ENCODE measurements around the gene PIK3R5.
"Not testable (repeated sequence)": the region's sequence is repeated elsewhere in the genome, so short reads cannot be mapped to it uniquely, and the experiment has no call there.

The PIK3R5 gene

DNA sequence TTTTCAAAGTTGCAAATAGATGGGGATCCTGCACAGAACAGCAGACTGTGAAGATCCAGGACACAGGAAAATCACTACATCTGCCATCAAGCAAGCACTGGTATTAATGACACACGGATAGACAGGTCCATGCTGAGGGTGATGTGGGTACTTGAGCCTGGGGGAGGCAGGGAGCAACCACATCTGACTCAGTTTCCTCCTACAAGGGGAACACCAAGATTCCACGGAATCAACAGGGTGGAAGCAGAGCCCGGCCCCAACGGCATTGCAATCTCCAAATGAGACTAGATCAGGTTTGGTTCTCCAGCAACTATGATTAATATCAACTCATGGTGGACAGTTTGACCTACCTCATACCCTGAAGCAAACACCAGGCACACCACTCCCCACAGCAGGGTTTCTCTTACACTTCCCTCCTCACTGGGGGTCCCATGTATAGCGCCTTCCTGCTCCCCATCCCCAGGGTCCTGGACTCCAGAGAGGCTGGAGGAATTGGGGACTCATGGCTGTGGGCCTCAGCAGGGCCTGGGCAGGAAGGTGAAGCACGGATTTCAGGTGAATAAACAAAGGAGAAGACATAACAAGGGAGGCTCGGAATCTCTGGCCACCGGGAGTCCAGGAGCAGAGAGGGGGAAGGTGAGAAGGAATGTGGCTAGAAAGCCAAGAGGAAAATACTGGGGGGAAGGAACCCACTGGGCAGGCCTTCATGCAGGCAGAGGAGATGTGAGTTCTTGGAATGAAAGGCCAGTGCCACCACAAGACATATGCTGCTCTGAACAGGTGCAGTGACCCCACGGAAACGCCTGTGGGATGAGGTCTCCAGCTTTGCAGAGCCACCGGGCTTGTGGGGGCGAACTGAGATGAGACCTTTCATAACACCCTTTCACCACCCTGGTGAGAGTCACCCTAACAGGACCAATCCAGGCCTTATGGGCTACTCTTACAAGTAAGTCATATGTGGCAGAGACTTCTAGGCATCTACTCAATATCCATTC, 68.6 kb downstream of the PIK3R5 start:
- no peak for DNase-seq (ENCODE audit: low read depth, low spot score)

DNA sequence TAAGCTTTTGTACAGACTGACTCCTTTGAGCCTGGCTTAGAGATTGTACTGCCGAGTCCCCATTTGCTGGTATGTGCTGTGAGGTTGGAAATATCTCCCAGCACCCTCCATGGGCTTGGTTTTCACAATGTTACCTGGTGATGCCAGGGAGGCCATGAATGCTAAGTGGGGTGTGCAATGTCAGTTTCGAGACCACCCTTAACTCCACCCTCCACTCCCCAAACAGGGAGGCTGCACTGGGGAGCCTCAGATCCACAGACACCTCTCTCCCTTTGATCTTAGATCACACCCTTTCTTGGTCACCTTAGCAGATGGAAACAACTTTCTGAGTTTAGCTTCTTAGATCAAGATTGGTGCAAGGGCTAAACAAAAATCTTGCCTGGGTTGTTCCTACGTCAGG, 69.4 kb downstream of the PIK3R5 start:
- DNase-seq (ENCODE audit: low read depth, low spot score), result no peak

DNA sequence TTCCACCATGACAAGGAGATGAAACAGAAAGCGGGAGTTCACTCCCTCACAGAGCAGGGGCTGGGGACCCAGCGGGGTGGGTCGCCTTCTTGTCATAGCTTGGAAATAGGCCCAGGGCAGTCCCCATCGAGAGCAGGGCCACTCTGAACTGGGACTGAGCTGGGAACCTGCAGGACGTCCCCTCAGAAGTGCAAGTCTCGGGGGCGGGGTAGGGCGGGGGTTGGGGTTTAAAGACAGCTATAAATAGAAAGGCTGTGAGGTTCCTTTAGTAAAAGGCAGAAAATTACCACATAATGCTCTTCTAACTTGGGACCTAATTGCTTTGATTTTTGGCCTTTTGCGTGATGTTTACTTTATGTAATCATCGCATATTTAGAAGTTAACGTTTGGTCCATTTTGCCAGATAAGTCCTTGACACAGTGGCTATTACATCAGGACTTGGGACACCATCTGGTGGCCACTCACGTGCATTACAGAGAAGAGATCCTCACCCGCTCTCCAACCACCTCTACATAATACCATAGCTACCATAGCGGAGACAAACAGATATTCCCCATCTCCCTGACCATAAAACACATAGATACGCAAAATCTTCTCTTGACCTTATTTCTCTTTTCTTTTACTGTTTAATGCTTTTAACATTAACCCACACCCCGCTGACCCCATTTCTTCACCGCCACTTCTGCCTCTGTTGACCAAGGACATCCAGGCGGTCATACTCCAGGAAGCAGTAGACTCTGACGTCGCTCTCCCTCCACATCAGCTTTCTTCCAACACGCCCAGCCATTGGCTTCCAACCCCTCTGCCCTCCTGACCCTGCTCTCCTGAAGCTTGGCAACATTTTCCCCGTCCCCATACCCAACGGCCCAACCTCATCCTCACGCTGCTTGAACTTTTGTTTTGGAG, 70.6 kb downstream of the PIK3R5 start:
- DNase-seq (ENCODE audit: low read depth, low spot score), result peak; percentile 82

DNA sequence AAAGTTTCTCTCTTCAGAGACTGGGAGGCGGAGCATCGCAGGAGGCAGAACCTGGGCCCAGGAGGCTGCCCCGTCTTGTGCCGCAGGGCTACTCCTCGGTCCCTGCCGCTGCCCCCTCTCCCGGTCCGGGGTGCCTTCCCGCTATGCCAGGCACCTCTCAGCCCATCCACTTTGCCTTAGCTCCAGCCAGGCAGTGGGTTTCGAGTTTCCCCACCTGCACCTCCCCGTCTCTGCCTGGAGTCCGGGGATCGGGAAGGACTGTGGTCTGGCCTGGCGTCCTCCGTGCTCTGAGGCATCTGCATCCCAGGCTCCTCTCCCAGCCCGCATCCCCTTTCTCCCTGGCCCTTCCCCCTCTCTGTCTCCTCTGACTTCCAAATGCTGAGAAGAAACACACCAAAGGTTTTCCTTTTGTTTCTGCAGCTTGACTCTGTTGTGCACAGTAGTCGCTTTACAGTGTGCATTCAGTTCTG, 71.3 kb downstream of the PIK3R5 start:
- no peak for DNase-seq (ENCODE audit: low read depth, low spot score)

DNA sequence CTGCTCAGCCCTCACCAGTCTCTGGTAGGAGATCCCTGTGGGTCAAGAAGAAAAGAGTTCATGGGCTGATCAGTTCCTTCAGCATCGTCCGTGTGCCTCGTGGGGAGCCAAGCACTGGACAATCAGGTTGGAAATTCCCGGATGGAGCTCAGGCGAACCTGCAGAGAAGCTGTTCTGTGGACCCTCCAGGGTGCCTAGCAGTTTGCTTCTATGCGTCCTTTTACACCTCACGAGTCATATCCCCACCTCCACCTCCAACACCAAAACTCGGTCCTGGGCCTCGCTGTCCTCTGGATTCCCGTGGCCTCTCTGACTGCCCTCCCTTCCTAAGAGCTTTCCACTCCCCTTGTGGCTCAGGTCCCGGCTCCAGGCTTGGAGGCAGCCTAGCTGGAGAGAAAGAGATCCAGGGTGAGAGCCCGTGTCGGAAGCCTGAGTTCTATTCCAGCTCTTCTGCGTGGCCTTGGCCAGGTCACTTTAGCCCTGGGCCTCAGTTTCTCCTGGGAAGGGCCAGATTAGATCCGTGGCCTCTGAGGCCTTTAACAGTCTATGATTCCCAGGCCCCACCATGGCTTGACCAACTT, 71.8 kb downstream of the PIK3R5 start:
- no peak for DNase-seq (ENCODE audit: low read depth, low spot score)

DNA sequence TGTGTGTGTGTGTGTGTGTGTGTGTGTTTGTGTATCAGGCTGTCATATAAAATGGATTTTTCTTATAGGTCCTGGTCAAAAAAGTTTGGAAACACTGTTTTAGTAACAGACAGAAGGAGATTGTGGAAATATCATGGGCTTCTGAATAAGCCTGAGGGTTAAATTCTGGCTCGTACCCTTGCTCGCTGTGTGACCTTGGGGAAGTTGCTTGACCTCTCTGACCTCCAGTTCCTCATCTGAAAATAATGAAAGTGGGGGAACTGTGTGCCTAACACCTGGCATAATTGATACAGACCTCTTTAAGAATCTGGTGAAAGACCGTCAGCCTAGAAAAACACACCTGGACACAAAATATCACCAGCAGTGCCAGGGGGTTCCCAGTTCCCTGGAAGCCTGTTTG, 72.4 kb downstream of the PIK3R5 start:
- DNase-seq (ENCODE audit: low read depth, low spot score), result no peak

DNA sequence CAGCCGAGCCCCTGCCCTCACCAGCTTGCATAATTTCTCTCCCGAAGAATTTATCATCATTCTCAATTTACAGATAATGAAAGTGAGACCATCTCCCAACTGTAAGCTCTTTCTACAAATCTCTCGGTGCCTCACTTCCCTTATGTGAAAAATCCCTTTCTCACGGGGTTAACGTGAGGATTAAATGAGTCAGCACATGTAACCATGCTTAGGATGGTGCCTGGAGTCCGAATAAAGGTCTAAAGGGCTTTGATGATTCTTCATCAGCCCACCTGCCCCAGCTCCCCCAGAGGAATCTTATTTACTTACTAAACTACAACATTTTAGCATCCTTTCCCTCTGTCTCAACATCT, 73.2 kb downstream of the PIK3R5 start:
- no peak for DNase-seq (ENCODE audit: low read depth, low spot score)

DNA sequence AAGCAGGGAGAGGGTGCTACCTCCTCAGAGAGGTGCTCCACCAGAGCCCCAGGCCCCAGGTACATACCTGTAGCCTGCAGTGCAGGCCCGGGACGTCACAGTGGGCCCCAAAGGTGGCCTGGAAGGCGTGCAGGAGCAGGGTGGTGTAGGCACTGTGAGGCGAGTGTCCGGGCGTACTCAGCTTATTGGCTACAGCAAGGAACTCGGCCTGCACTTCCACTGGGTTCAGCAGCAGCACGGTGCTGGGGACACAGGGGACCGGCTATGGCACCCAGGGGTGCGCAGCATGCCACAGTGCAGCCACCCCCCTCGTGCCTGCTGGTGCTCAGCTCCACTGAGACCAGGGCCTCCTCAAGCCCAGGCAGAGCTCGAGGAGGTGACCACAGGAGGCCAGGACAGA, 74.8 kb downstream of the PIK3R5 start:
- no peak for DNase-seq (ENCODE audit: low read depth, low spot score)

DNA sequence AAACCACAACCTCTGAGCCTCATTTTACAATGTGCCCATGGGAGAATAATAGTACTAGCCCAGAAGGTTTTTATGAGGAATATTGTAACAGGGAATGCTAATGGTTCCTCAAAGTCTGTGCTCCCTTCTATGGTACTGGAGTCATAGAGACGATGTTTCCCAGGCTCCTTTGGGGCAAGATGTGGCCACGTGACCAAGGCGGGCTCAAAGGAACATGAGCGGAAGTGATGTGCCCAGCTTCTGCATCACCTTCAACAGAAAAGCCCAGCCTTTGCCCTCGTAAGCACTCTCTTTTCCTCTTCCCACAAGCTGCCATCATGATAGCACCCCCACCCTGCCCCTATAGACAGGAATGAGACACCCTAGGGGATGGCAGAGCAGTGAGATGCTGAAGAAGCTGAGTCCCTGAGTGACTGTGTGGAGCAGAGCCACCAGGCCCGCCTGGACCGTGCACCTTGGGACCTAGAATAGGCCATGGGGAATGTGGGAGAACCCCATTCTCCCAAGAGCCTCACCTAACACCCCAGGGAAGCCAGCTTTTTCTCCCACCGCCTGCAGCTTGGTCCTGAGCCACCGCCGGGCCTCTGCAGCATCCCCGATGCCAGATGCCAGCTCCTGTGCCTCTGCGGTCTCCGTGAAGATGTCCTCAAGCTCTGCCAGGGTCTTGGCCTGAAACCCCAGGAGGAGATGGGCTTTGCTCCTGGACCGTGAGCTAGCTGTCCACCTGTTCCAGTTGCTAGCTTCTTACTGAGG, 75.9 kb downstream of the PIK3R5 start:
- no peak for DNase-seq (ENCODE audit: low read depth, low spot score)

DNA sequence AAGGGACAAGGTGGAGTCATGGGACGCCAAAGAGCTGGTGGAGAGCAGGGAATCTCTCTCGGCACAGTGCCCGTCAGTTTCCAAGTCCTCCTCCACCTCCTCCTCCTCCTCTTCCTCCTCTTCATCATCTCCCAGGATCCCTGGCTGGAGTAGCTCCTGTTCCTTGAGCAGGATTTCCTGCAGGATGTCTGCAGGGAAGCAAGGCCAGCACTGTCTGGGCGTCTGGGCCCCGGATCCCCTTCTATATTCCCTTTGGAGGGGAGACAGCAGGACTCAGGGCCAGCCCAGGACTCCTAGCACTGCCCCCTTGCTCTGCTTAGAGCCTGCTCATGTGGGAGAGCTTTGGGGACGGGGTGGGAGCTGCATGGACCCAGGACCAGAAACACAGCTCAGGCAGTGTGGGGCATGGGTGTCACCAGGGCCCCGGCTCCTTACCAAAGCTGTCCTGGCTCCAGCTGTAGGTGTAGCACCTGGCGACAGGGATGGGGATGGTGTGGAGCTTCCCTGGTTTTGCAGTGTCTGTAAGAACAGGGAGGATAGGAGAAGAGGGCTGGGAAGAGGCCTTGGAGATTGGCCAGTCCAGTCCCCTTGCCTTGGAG, 76.7 kb downstream of the PIK3R5 start:
- DNase-seq (ENCODE audit: low read depth, low spot score), result no peak

DNA sequence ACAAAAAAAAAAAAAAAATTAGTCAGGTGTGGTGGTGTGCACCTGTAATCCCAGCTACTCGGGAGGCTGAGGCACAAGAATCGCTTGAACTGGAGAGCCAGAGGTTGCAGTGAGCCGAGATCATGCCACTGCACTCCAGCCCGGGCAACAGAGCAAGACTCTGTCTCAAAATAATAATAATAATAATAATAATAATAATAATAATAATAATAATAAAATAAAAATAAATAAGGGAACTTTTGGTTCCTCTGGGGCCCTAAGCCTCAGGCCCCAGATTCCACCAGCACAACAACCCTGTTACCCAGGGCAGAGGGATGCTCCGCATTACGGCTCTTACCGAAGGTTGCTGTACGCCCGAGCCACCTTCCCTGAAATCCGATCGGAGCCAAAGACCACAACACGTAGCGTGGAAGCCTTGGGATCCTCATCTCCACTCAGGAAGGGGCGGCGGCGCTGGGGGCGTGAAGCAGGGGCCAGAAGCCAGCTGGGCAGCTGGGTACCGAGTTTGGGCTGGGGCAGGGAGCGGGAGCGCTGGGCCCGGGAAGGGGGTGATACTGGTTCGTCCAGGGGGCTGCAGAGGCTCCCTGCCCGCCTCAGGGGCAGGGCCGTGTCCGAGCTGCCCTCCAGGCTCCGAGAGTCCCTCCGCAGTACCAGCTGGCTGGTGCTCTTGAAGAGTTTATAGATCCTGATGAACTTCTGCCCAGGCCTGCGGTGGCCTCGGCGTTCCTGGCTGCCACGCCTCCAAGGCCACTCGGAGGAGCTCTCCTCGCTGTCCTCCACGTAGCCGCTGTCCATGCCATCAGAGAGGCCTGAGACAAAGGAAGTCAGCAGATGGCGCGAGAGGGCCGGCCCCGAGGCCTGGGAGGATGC, 77.4 kb downstream of the PIK3R5 start:
- peak; percentile 58 for DNase-seq (ENCODE audit: low read depth, low spot score)

DNA sequence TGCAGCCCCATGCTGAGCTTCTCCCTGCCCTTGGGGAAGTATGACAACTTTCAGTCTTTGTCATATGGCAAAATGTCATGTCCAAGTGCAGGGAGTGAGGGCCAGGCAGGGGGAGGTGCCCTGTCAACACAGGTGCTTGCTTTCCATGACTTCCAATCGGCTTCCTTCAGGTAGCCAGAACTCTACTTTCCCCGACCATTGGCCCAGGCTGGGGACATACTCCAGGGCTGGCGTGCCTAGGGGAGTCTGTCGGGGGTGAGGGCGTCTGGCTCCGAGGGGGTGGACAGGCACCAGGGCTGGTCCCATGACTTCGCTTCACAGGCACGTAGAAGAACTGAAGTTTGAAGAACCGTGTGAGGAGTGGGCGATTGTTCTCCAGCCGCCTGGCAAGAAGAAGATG, 78.2 kb downstream of the PIK3R5 start:
- DNase-seq (ENCODE audit: low read depth, low spot score), result no peak

DNA sequence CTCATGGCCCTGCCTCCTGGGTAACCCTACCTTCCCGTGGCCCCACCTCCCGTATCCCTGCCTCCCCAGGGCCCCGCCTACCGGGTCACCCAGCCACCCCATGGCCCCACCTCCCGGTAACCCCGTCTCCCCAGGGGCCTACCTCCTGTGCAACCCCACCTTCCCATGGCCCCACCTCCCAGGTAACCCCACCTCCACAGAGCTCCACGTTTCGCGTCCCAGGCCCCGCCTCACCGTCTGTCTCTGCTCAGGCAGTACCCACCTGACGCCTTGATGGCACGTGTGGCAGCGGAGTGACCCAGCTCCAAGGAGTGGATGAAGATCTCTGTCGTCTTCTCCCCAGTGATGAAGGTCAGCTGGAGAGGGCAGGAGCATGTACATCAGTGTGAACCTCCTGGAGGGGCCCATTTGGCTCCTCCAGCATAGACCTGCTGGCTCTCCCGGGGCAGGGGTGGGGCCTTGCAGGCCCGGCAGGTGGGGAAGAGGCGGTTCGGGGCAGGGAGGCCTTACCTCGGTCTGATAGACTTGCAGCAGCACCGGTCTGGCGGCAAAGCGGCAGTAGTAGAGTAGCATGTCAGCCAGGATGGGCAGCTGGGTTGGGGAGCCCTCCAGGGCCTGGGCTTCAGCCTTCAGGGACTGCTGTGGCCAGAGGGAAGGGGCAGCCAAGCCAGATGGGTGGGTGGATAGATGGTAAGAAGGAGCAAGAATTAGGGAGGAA, 79.4 kb downstream of the PIK3R5 start:
- DNase-seq (ENCODE audit: low read depth, low spot score), result no peak

DNA sequence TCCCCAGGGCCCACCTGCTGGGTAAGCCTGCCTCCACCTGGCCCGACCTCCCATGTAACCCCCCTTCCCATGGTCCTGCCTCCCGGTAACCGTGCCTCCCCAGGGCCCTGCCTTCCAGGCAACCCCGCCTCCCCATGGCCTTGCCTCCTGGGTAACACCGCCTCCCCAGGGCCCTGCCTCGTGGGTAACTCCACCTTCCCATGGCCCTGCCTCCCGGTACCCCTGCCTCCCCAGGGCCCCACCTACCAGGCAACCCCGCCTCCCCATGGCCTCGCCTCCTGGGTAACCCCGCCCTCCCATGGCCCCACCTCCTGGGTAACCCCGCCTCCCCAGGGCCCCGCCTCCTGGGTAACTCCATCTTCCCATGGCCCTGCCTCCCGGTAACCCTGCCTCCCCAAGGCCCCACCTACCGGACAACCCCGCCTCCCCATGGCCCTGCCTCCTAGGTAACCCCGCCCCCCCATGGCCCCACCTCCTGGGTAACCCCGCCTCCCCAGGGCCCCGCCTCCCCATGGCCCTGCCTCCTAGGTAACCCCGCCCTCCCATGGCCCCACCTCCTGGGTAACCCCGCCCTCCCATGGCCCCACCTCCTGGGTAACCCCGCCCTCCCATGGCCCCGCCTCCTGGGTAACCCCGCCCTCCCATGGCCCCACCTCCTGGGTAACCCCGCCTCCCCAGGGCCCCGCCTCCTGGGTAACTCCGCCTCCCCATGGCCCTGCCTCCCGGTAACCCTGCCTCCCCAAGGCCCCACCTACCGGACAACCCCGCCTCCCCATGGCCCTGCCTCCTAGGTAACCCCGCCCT, 80.1 kb downstream of the PIK3R5 start:
- not testable (repeated sequence) for DNase-seq (ENCODE audit: low read depth, low spot score)

DNA sequence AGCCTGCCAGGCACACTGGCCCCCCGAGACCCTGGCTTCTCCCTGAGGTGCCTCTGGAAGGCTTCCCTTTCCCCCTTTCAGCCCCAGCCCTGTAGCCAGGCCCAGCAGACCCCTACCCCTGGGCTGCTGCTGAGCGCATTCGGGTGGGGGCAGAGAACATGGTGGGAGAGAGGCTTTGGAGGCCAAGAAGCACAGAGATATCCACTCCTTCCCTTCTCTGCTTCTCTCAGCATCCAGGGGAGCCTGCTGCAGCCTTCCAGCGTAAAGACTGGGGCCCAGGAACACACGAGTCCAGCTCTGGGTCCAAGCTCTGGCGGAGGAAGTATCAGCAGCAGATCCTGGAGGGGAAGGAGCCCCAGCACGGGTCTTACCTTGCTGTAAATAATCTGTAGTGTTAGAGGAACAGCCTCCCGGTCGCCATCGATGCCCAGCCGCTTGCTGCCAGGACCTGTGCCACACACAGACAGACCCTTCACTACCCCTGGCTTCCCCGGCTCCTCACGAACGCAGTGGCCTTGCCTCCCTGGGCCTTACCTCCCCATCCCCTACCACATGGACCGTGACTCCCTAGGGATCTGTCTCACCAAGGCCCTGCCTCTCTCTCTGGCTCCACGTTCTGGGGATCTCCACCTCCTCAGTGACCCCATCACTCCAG, 81.0 kb downstream of the PIK3R5 start:
- no peak for DNase-seq (ENCODE audit: low read depth, low spot score)

DNA sequence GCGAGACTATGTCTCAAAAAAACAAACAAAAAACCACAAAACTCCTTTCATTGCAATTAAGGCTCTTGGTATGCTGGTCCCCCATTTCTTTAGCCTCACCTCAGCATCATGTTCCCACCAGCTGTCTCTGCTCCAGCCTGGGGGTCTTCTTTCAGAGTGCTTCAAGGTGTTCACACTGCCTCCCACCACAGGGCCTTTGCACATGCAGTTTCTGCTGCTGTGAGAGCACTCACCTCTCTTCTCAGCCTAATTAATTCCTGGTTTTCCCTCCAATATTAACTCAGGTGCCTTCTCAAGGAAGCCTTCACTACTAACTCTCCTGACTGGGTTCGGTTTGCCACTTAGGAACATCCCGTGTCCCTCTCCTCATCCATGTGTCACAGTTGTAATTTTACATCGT, 82.2 kb downstream of the PIK3R5 start:
- no peak for DNase-seq (ENCODE audit: low read depth, low spot score)

DNA sequence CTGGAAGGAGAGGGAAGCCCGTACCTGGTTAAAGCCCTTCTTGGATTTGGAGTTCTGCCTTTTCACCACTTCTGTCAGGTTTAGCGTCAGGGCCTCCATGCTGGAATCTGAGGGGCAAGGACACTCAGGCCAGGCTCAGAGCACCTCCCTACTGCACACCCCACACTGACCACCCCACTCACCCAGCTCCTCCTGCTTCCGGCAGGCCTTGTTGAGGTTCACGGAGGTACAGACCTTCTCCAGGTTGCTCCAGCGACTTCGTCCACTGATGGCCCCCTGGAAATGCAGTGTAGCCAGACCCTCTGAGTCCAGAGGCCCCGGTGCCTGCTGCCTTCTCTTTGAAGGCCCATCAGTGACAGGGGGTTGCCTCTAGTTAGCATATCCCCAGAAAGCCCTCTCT, 83.9 kb downstream of the PIK3R5 start:
- no peak for DNase-seq (ENCODE audit: low read depth, low spot score)

DNA sequence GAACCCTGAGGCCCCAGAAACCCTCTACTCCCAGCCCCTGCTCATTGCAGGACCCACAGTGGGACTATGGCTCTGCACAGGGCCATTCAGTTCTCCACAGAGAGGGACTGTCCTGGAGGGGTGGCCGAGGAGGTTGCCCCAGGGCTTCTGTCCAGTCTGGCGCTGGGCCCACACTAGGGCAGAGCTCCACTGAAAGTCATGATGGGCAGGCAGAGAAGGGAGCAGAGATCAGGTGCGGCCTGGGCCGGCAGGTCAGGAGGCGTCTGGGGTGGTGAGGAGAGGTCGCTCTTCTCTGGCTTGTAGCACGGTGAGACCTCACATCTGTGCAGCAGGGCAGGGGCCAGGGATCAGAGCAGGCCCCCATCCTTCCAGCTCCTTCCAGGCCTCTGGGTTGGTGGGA, 85.0 kb downstream of the PIK3R5 start:
- no peak for DNase-seq (ENCODE audit: low read depth, low spot score)
